Caco-2 (cell line): ENCODE results near the gene TRAPPC11. TPM values are rescaled to one million over a fixed set of nuclear protein-coding genes. Genes with fewer than 3 reads are reported as not detected.

Experiments
- BruUV-seq: library from RNA; stranded (reverse); fragments of 400-500 nt; replicated peaks from 2 replicates; lab custom pipeline; 2021; lab: Mats Ljungman, UMichigan
- CTCF ChIA-PET: fragments of 300-600 bp; sonication (Branson Sonifier 250); formaldehyde crosslinking; loops from one replicate; lab custom pipeline; 2022; ENCODE audit warnings: antibody characterized with exemption; lab: Charles Lee
- POLR2A ChIA-PET: fragments of 300-600 bp; sonication (Branson Sonifier 250); formaldehyde crosslinking; loops from one replicate; lab custom pipeline; 2022; ENCODE audit warnings: antibody characterized with exemption; lab: Charles Lee
- DNase-seq, 2 experiments: peaks; one replicate each; pipeline versions ENCODE4 v3.0.0 to v3.0.0-alpha.2; 2020 to 2022
- H3K27me3 ChIP-seq: replicated peaks from 2 replicates; pipeline ENCODE4 v1.6.0; 2011; ENCODE audit warnings: low read length; ENCODE audit not compliant: control insufficient read depth, insufficient read depth
- H3K36me3 ChIP-seq: 2 replicates; pipeline ENCODE4 v1.5.1; 2011; ENCODE audit warnings: low read length; ENCODE audit not compliant: control insufficient read depth, insufficient read depth
- H3K4me1 ChIP-seq: fragments of 250-450 bp; sonication (Bioruptor Pico); 2 replicates; pipeline ENCODE4 v1.5.1; 2020; ENCODE audit warnings: mild to moderate bottlenecking
- H3K4me3 ChIP-seq: 2 replicates; pipeline ENCODE4 v1.5.1; 2011; ENCODE audit warnings: low read depth, mild to moderate bottlenecking, control low read depth, low read length
- H3K9me3 ChIP-seq: fragments of 250-450 bp; sonication (Bioruptor Pico); 2 replicates; pipeline ENCODE4 v1.5.1; 2020; ENCODE audit warnings: mild to moderate bottlenecking, moderate library complexity
- H3K27ac Mint-ChIP-seq: one replicate; pipeline ENCODE4 v1.8.0; 2022; ENCODE audit warnings: mixed read lengths; ENCODE audit not compliant: unreplicated experiment
- H3K27me3 Mint-ChIP-seq: one replicate; pipeline ENCODE4 v1.8.0; 2022; ENCODE audit warnings: mixed read lengths; ENCODE audit not compliant: insufficient read depth, unreplicated experiment
- H3K36me3 Mint-ChIP-seq: one replicate; pipeline ENCODE4 v1.8.0; 2022; ENCODE audit warnings: mild to moderate bottlenecking, mixed read lengths; ENCODE audit not compliant: insufficient read depth, unreplicated experiment
- H3K4me1 Mint-ChIP-seq: one replicate; pipeline ENCODE4 v1.8.0; 2022; ENCODE audit warnings: low read depth, mixed read lengths; ENCODE audit not compliant: unreplicated experiment
- H3K4me3 Mint-ChIP-seq: one replicate; pipeline ENCODE4 v1.8.0; 2022; ENCODE audit warnings: mild to moderate bottlenecking, moderate library complexity, mixed read lengths; ENCODE audit not compliant: unreplicated experiment
- H3K9me3 Mint-ChIP-seq: one replicate; pipeline ENCODE4 v1.8.0; 2022; ENCODE audit warnings: mixed read lengths; ENCODE audit not compliant: unreplicated experiment
- CTCF ChIP-seq, 2 experiments: fragments of 200-600 bp in 1 of 2; IDR thresholded peaks; 1 replicate in 1 of 2; 2 replicates in 1 of 2; pipeline versions ENCODE4 v1.5.1 to v1.8.0; 2011 to 2022; ENCODE audit warnings: antibody characterized with exemption in 1 of 2, control low read depth in 1 of 2, inconsistent platforms in 1 of 2, low read depth in 1 of 2, low read length in 1 of 2, mild to moderate bottlenecking in 1 of 2, moderate library complexity in 1 of 2; ENCODE audit not compliant: insufficient read depth in 1 of 2, severe bottlenecking in 1 of 2, unreplicated experiment in 1 of 2
- intact Hi-C: fragments of 100-400 bp; cut with micrococcal nuclease; formaldehyde crosslinking; loops from one replicate; pipeline ENCODE4 v1.10.0; 2022; ENCODE audit not compliant: unreplicated experiment
- total RNA-seq: library from RNA; stranded (reverse); gene quantifications from 2 replicates; pipeline ENCODE4 v1.2.3, GENCODE V29; 2022

TRAPPC11 gene
- total RNA-seq, 1 experiment from 2014 or later, result 25.7 TPM

DNA sequence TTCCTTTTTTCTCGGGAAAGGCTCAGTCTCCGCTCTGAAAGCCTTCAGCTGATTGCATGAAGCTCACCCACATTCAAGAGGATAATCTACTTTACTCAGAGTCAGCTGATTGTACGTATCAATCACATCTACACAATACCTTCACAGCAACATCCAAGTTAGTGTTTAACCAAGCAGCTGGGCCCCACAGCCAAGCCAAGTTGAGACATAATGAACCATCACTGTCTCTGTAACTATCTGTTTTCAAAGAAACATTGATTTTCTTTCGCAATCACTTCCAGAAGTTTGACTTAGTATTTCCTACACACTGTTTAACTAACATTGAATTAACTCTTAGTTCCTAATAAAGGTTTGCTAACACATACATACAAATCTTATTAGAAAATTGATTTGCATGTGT lies 40.4 kb upstream of the TRAPPC11 start:
- Mint-ChIP-seq H3K9me3 (no peaks in the 10 kb centered on the region), H3K27ac (no peak overlapping the region), H3K4me3 (peak overlapping the region; percentile 46), H3K36me3 (no peaks in the 10 kb centered on the region), H3K4me1 (peaks cover 14% of the 10 kb centered on the region), H3K27me3 (no peaks in the 10 kb centered on the region)
- POLR2A ChIA-PET, result no interaction called here
- no peak overlapping the region for H3K4me3 ChIP-seq
- no peaks in the 10 kb centered on the region for H3K27me3 ChIP-seq
- no TSS peak for BruUV-seq
- H3K4me1 ChIP-seq, result peaks cover 15% of the 10 kb centered on the region
- TF ChIP-seq CTCF (IDR thresholded peaks at IDR 0.05; ENCODE audit: insufficient read depth in 1 of 2, low read depth in 1 of 2, low read length in 1 of 2, severe bottlenecking in 1 of 2, unreplicated experiment in 1 of 2), result no peak
- intact Hi-C loops, result loop anchor here (5.0 kb wide), 1 partner anchor 116 kb away; no protein-coding TSS in a partner anchor
- no peaks in the 10 kb centered on the region for H3K36me3 ChIP-seq
- H3K9me3 ChIP-seq, result no peaks in the 10 kb centered on the region
- CTCF ChIA-PET, result interaction anchor here (1.1 kb wide), 1 partner anchor 8 kb away, joined by 3 read pairs; no protein-coding TSS in a partner anchor
- peak; percentile 49 to 57 for DNase-seq

GRCh38 chr4:183620421-183620820 lies 38.7 kb upstream of the TRAPPC11 start:
- Mint-ChIP-seq H3K27ac (no peak overlapping the region), H3K36me3 (no peaks in the 10 kb centered on the region), H3K27me3 (no peaks in the 10 kb centered on the region), H3K9me3 (no peaks in the 10 kb centered on the region), H3K4me3 (no peak overlapping the region), H3K4me1 (peaks cover 14% of the 10 kb centered on the region)
- BruUV-seq, result no TSS peak
- Histone ChIP-seq H3K4me1 (peaks cover 15% of the 10 kb centered on the region), H3K9me3 (no peaks in the 10 kb centered on the region), H3K36me3 (no peaks in the 10 kb centered on the region), H3K27me3 (no peaks in the 10 kb centered on the region), H3K4me3 (no peak overlapping the region)
- intact Hi-C loops, result loop anchor here (5.0 kb wide), 1 partner anchor 148 kb away; no protein-coding TSS in a partner anchor
- TF ChIP-seq CTCF (IDR thresholded peaks at IDR 0.05; ENCODE audit: insufficient read depth in 1 of 2, low read depth in 1 of 2, low read length in 1 of 2, severe bottlenecking in 1 of 2, unreplicated experiment in 1 of 2), result no peak
- POLR2A ChIA-PET, result no interaction called here
- CTCF ChIA-PET, result no interaction called here
- DNase-seq, result no peak

DNA sequence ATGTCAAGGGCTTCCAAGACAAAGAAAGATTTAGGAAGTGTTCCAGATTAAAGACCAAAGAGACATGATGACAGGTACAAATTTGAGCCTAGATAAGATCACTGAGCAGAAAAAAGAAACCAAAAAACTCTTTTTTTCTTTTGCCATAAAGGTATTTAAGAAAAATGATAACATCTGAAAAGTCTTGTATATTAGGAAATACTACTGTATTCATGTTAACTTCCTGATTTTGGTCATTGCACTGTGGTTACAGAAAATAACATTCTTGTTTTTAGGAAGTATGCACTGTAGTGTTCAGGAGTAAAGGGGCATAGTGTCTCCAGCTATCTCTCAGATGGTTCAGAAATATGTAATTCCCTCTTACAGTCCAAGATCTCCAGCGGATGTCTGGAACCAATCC lies 37.2 kb upstream of the TRAPPC11 start:
- no peaks in the 10 kb centered on the region for H3K36me3 Mint-ChIP-seq
- BruUV-seq, result no TSS peak
- intact Hi-C loops, result loop anchor here (5.0 kb wide), 1 partner anchor 150 kb away; no protein-coding TSS in a partner anchor
- no peak overlapping the region for H3K4me3 Mint-ChIP-seq
- no peak overlapping the region for H3K27ac Mint-ChIP-seq
- peaks cover 15% of the 10 kb centered on the region for H3K4me1 ChIP-seq
- no peaks in the 10 kb centered on the region for H3K9me3 Mint-ChIP-seq
- no peak for TF ChIP-seq CTCF (IDR thresholded peaks at IDR 0.05; ENCODE audit: insufficient read depth in 1 of 2, low read depth in 1 of 2, low read length in 1 of 2, severe bottlenecking in 1 of 2, unreplicated experiment in 1 of 2)
- H3K4me3 ChIP-seq, result no peak overlapping the region
- no peak for DNase-seq
- ChIA-PET CTCF (no interaction called here), POLR2A (no interaction called here)
- no peaks in the 10 kb centered on the region for H3K9me3 ChIP-seq
- H3K36me3 ChIP-seq, result no peaks in the 10 kb centered on the region
- H3K27me3 ChIP-seq, result no peaks in the 10 kb centered on the region
- peaks cover 14% of the 10 kb centered on the region for H3K4me1 Mint-ChIP-seq
- no peaks in the 10 kb centered on the region for H3K27me3 Mint-ChIP-seq
